Fibroblast of skin of right quadriceps (primary cell): Measurements from ENCODE around the gene SARS2.
"Not testable (repeated sequence)": the region's sequence is repeated elsewhere in the genome, so short reads cannot be mapped to it uniquely, and the experiment has no call there.

ENCODE experiments used
- DNase-seq: peaks from one replicate; pipeline ENCODE4 v3.0.0-alpha.2; 2013

Gene SARS2

GRCh38 chr19:38929929-38930775 is at the start of gene SARS2:
TSS of gene SARS2 (minus strand) at chr19:38930763. CDS start at chr19:38930736, 27 bp downstream.
- peak; percentile 92 for DNase-seq

- no peak for DNase-seq
Observed at GRCh38 chr19:38979812-38980211, 49.2 kb upstream of the SARS2 start.

GRCh38 chr19:38978326-38978689 is 47.7 kb upstream of the SARS2 start:
- no peak for DNase-seq

- peak; percentile 60 for DNase-seq
Observed at GRCh38 chr19:38977445-38978325, 47.1 kb upstream of the SARS2 start.

GRCh38 chr19:38975861-38976271 is 45.3 kb upstream of the SARS2 start:
- DNase-seq = peak; percentile 67

- DNase-seq = peak; percentile 59
Observed at GRCh38 chr19:38975214-38975860, 44.8 kb upstream of the SARS2 start, which contains the start of gene FBXO17. TSS of gene FBXO17 (minus strand) at chr19:38975742. CDS start at chr19:38950319, 25,423 bp downstream.

GRCh38 chr19:38974624-38975213 is 44.2 kb upstream of the SARS2 start:
- no peak for DNase-seq

GRCh38 chr19:38971672-38972071 is 41.1 kb upstream of the SARS2 start:
- no peak for DNase-seq

- DNase-seq = peak; percentile 27
Observed at GRCh38 chr19:38970664-38971532, 40.3 kb upstream of the SARS2 start.

GRCh38 chr19:38966149-38966548 is 35.6 kb upstream of the SARS2 start:
- DNase-seq = not testable (repeated sequence)

- DNase-seq = no peak
Observed at GRCh38 chr19:38964738-38965137, 34.2 kb upstream of the SARS2 start.

GRCh38 chr19:38959618-38960017 is 29.1 kb upstream of the SARS2 start:
- no peak for DNase-seq

GRCh38 chr19:38958301-38958700 is 27.7 kb upstream of the SARS2 start:
- no peak for DNase-seq

- DNase-seq = no peak
Observed at GRCh38 chr19:38956264-38956663, 25.7 kb upstream of the SARS2 start.

GRCh38 chr19:38953677-38954076 is 23.1 kb upstream of the SARS2 start:
- DNase-seq = no peak

- DNase-seq = no peak
Observed at GRCh38 chr19:38952395-38953165, 22.0 kb upstream of the SARS2 start.

- no peak for DNase-seq
Observed at GRCh38 chr19:38951187-38951586, 20.6 kb upstream of the SARS2 start.

GRCh38 chr19:38949580-38950367 is 19.2 kb upstream of the SARS2 start:
- DNase-seq = peak; percentile 82

- no peak for DNase-seq
Observed at GRCh38 chr19:38946229-38947010, 15.9 kb upstream of the SARS2 start.
